ENCODE measurements around the gene RMC1. TPM values are rescaled to one million over a fixed set of nuclear protein-coding genes. Genes with fewer than 3 reads are reported as not detected.

Gene RMC1
- total and polyA plus RNA-seq, 12 donors = 12.4 to 29.6 (median 15.7) TPM

- WGBS, 2 donors = 37 to 53% methylated on average over 3 of the region's 3 CpGs
- peak overlapping the region in 3 of 10 donors; percentile 17 to 43 (median 37) for H3K27ac ChIP-seq
- no peaks in the 10 kb centered on the region for H3K27me3 ChIP-seq
- DNase-seq (no peak), ATAC-seq (peak in 5 of 8 donors; percentile 35 to 51 (median 47))
- peaks cover 0 to 34% (median 15%) of the 10 kb centered on the region in 9 donors for H3K36me3 ChIP-seq
- no peaks in the 10 kb centered on the region for H3K9me3 ChIP-seq
- intact Hi-C loops (cut with DNase I) = no loop called here
- TF ChIP-seq, protein P1, sequence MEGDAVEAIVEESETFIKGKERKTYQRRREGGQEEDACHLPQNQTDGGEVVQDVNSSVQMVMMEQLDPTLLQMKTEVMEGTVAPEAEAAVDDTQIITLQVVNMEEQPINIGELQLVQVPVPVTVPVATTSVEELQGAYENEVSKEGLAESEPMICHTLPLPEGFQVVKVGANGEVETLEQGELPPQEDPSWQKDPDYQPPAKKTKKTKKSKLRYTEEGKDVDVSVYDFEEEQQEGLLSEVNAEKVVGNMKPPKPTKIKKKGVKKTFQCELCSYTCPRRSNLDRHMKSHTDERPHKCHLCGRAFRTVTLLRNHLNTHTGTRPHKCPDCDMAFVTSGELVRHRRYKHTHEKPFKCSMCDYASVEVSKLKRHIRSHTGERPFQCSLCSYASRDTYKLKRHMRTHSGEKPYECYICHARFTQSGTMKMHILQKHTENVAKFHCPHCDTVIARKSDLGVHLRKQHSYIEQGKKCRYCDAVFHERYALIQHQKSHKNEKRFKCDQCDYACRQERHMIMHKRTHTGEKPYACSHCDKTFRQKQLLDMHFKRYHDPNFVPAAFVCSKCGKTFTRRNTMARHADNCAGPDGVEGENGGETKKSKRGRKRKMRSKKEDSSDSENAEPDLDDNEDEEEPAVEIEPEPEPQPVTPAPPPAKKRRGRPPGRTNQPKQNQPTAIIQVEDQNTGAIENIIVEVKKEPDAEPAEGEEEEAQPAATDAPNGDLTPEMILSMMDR (IDR thresholded peaks at IDR 0.05) = no peak
- no peak overlapping the region for H3K4me3 ChIP-seq
- H3K4me1 ChIP-seq = peaks cover 8 to 89% (median 64%) of the 10 kb centered on the region in 9 donors
Measured at GRCh38 chr18:23458830-23459529, 44.3 kb upstream of the RMC1 start.

- intact Hi-C loops (cut with DNase I) = no loop called here
- peaks cover 0 to 40% (median 20%) of the 10 kb centered on the region in 9 donors for H3K36me3 ChIP-seq
Measured at GRCh38 chr18:23459530-23459921, 43.8 kb upstream of the RMC1 start.

GRCh38 chr18:23460285-23461273 is 42.7 kb upstream of the RMC1 start:
- no peak for DNase-seq
- Histone ChIP-seq H3K27me3 (no peaks in the 10 kb centered on the region), H3K4me3 (no peak overlapping the region), H3K4me1 (peaks cover 8 to 73% (median 54%) of the 10 kb centered on the region in 9 donors), H3K27ac (no peak overlapping the region), H3K9me3 (no peaks in the 10 kb centered on the region), H3K36me3 (peaks cover 0 to 47% (median 29%) of the 10 kb centered on the region in 9 donors)
- ATAC-seq = peak in 2 of 8 donors; percentile 29 to 47
- intact Hi-C loops (cut with DNase I) = no loop called here
- TF ChIP-seq, protein P1 (IDR thresholded peaks at IDR 0.05) = no peak
- WGBS, 2 donors = 69 to 78% methylated on average over 2 of the region's 2 CpGs

More at GRCh38 chr18:23459530-23459921, 43.8 kb upstream of the RMC1 start:
- ATAC-seq (peak in 2 of 8 donors; percentile 21 to 24), DNase-seq (no peak)
- no peaks in the 10 kb centered on the region for H3K9me3 ChIP-seq
- no peaks in the 10 kb centered on the region for H3K27me3 ChIP-seq
- H3K4me1 ChIP-seq = peaks cover 8 to 83% (median 59%) of the 10 kb centered on the region in 9 donors
- H3K27ac ChIP-seq = peak overlapping the region in 1 of 10 donors; percentile 43
- TF ChIP-seq, protein P1 (IDR thresholded peaks at IDR 0.05) = no peak
- 92 to 95% methylated on average over 7 of the region's 7 CpGs for WGBS, 2 donors
- H3K4me3 ChIP-seq = no peak overlapping the region

GRCh38 chr18:23462876-23463275 is 40.4 kb upstream of the RMC1 start:
- intact Hi-C loops (cut with DNase I) = no loop called here
- H3K4me3 ChIP-seq = no peak overlapping the region
- peaks cover 3 to 50% (median 37%) of the 10 kb centered on the region in 9 donors for H3K4me1 ChIP-seq
- ATAC-seq = no peak
- DNase-seq = no peak
- H3K27ac ChIP-seq = no peak overlapping the region
- H3K36me3 ChIP-seq = peaks cover 0 to 60% (median 51%) of the 10 kb centered on the region in 9 donors
- TF ChIP-seq, protein P1 (IDR thresholded peaks at IDR 0.05) = no peak
- WGBS, 2 donors = 76 to 77% methylated on average over 2 of the region's 2 CpGs
- H3K9me3 ChIP-seq = no peaks in the 10 kb centered on the region
- H3K27me3 ChIP-seq = no peaks in the 10 kb centered on the region

All from heart right ventricle (tissue), 16 donors.